HG03460 (cell line): ENCODE results near the gene CSTF1.
A peak's percentile ranks its signal among the peaks of the same experiment; 100 is the strongest.

Experiments used
- ATAC-seq: cut with Tn5 transposase; IDR thresholded peaks from one replicate; pipeline ENCODE4 v1.9.1; 2021; ENCODE audit not compliant: unreplicated experiment

Gene CSTF1

GRCh38 chr20:56426926-56427325, 34.5 kb downstream of the CSTF1 start:
- ATAC-seq: no peak

- no peak for ATAC-seq
Measured at GRCh38 chr20:56427797-56428196, 35.4 kb downstream of the CSTF1 start.

- no peak for ATAC-seq
Measured at GRCh38 chr20:56428410-56428809, 36.0 kb downstream of the CSTF1 start.

- ATAC-seq: no peak
Measured at GRCh38 chr20:56428881-56429280, 36.4 kb downstream of the CSTF1 start.

- no peak for ATAC-seq
Measured at GRCh38 chr20:56429502-56429901, 37.1 kb downstream of the CSTF1 start.

GRCh38 chr20:56429941-56430340, 37.5 kb downstream of the CSTF1 start:
- ATAC-seq: no peak

- ATAC-seq: no peak
Measured at GRCh38 chr20:56430461-56430860, 38.0 kb downstream of the CSTF1 start.

- ATAC-seq: no peak
Measured at GRCh38 chr20:56430957-56431356, 38.5 kb downstream of the CSTF1 start.

- ATAC-seq: no peak
Measured at GRCh38 chr20:56431471-56431870, 39.0 kb downstream of the CSTF1 start.

- ATAC-seq: no peak
Measured at GRCh38 chr20:56433221-56433879, 40.9 kb downstream of the CSTF1 start.

- no peak for ATAC-seq
Measured at GRCh38 chr20:56433880-56434255, 41.4 kb downstream of the CSTF1 start.

- ATAC-seq: no peak
Measured at GRCh38 chr20:56437196-56437960, 44.9 kb downstream of the CSTF1 start.

GRCh38 chr20:56438284-56438683, 45.8 kb downstream of the CSTF1 start:
- no peak for ATAC-seq

GRCh38 chr20:56439771-56440291, 47.4 kb downstream of the CSTF1 start:
- no peak for ATAC-seq

GRCh38 chr20:56440346-56441007, 48.0 kb downstream of the CSTF1 start:
- peak; percentile 86 for ATAC-seq

- no peak for ATAC-seq
Measured at GRCh38 chr20:56442389-56443365, 50.2 kb downstream of the CSTF1 start.

- ATAC-seq: no peak
Measured at GRCh38 chr20:56443654-56444540, 51.5 kb downstream of the CSTF1 start.

- no peak for ATAC-seq
Measured at GRCh38 chr20:56445130-56445529, 52.7 kb downstream of the CSTF1 start.

- no peak for ATAC-seq
Measured at GRCh38 chr20:56445540-56445939, 53.1 kb downstream of the CSTF1 start.

- no peak for ATAC-seq
Measured at GRCh38 chr20:56447227-56447626, 54.8 kb downstream of the CSTF1 start.
